Esophagus muscularis mucosa (tissue), 4 donors: ENCODE measurements around the gene SH3YL1. TPM values are rescaled to one million over a fixed set of nuclear protein-coding genes. Genes with fewer than 3 reads are reported as not detected.
A peak's percentile ranks its signal among the peaks of the same experiment; 100 is the strongest.

Source experiments
- DNase-seq: peaks from one replicate; pipeline ENCODE4 v3.0.0-alpha.2; 2017; ENCODE audit errors: extremely low spot score
- H3K27ac ChIP-seq, 4 donors: fragments of 200-600 bp; sonication (generic); replicated peaks in 1 of 4; 1 replicate in 3 of 4; 2 replicates in 1 of 4; pipeline ENCODE4 v1.5.1; 2016 to 2019; ENCODE audit warnings: mild to moderate bottlenecking in 1 of 4
- H3K27me3 ChIP-seq, 4 donors: fragments of 200-600 bp; sonication (generic); one replicate each; pipeline versions ENCODE4 v1.5.1 to v1.6.0; 2016 to 2019
- H3K36me3 ChIP-seq, 4 donors: fragments of 200-600 bp; sonication (generic); one replicate each; pipeline ENCODE4 v1.5.1; 2016 to 2019
- H3K4me1 ChIP-seq, 4 donors: fragments of 200-600 bp; sonication (generic); one replicate each; pipeline ENCODE4 v1.5.1; 2016 to 2019
- H3K4me3 ChIP-seq, 4 donors: fragments of 200-600 bp; sonication (generic); 1 replicate in 2 of 4; 2 replicates in 2 of 4; pipeline ENCODE4 v1.5.1; 2016 to 2019; ENCODE audit warnings: mild to moderate bottlenecking in 4 of 4, moderate library complexity in 1 of 4
- H3K9me3 ChIP-seq, 4 donors: fragments of 200-600 bp; sonication (generic); 1 replicate in 3 of 4; 2 replicates in 1 of 4; pipeline ENCODE4 v1.5.1; 2016 to 2019
- CTCF ChIP-seq, 3 experiments: fragments of 200-600 bp in 2 of 3; fragments of 450-650 bp in 1 of 3; sonication (generic) in 2 of 3; IDR thresholded peaks; one replicate each; pipeline ENCODE4 v1.5.1; 2017 to 2019; ENCODE audit warnings: antibody characterized with exemption in 3 of 3, mild to moderate bottlenecking in 2 of 3, moderate library complexity in 1 of 3
- EP300 ChIP-seq: sonication (generic); formaldehyde crosslinking; IDR thresholded peaks from one replicate; pipeline ENCODE4 v1.6.1; 2017; ENCODE audit warnings: antibody characterized with exemption
- POLR2A ChIP-seq: fragments of 450-650 bp; IDR thresholded peaks from one replicate; pipeline ENCODE4 v1.6.1; 2017; ENCODE audit warnings: antibody characterized with exemption, moderate library complexity, mild to moderate bottlenecking, low read depth
- POLR2AphosphoS5 ChIP-seq, 2 donors: sonication (generic); formaldehyde crosslinking; IDR thresholded peaks; one replicate each; pipeline ENCODE4 v1.6.1; 2017; ENCODE audit warnings: antibody characterized with exemption in 2 of 2
- WGBS: methylation state at CpG from one replicate; pipeline ENCODE4 v1.1.5; 2018; 5-methylcytosine and 5-hydroxymethylcytosine counted together
- intact Hi-C: fragments of 100-400 bp; cut with DNase I; formaldehyde crosslinking; loops from one replicate; pipeline ENCODE4 v1.15.1; 2023
- total RNA-seq, 4 donors: library from RNA; depleted of rRNA; stranded (reverse); fragments of >200 nt; gene quantifications; one replicate each; pipeline versions ENCODE4 v1.1.0 to v1.2.1, GENCODE V29; 2016

Gene SH3YL1
- total RNA-seq, 4 donors from 2014 or later = 15.7 to 20.3 (median 18.2) TPM

GRCh38 chr2:269356-270030 is 5.7 kb upstream of the SH3YL1 start:
- Histone ChIP-seq H3K27ac (no peak overlapping the region), H3K9me3 (no peaks in the 10 kb centered on the region), H3K27me3 (no peaks in the 10 kb centered on the region), H3K4me3 (no peak overlapping the region), H3K4me1 (peaks cover 14 to 32% (median 29%) of the 10 kb centered on the region in 4 donors), H3K36me3 (peaks cover 0 to 26% (median 19%) of the 10 kb centered on the region in 4 donors)
- WGBS = 66% methylated on average over 4 of the region's 4 CpGs
- no peak for DNase-seq
- intact Hi-C loops = no loop called here
- no peak for TF ChIP-seq EP300
- TF ChIP-seq CTCF (IDR thresholded peaks at IDR 0.05) = no peak
- no peak for TF ChIP-seq POLR2AphosphoS5 (IDR thresholded peaks at IDR 0.05)
- no peak for TF ChIP-seq POLR2A

GRCh38 chr2:268323-268722 is 4.5 kb upstream of the SH3YL1 start:
- H3K4me1 ChIP-seq = peaks cover 20 to 42% (median 38%) of the 10 kb centered on the region in 4 donors
- H3K27ac ChIP-seq = no peak overlapping the region

GRCh38 chr2:264493-265468 is 949 bp upstream of the SH3YL1 start, which contains the start of gene ACP1:
TSS of gene ACP1 (plus strand) at chr2:264947. CDS start at chr2:264965, 18 bp downstream.
- Histone ChIP-seq H3K27ac (peak within 1 kb of the TSS; percentile 73 to 78 (median 76)), H3K4me1 (peaks cover 23 to 45% (median 40%) of the 10 kb centered on the region in 4 donors), H3K36me3 (no peaks in the 10 kb centered on the region), H3K4me3 (peak within 1 kb of the TSS; percentile 81 to 93 (median 86)), H3K9me3 (no peaks in the 10 kb centered on the region), H3K27me3 (no peaks in the 10 kb centered on the region)
- intact Hi-C loops = no loop called here
- DNase-seq = peak; percentile 95
- WGBS = under 1% methylated on average over 41 of the region's 73 CpGs
- peak; percentile 58 for TF ChIP-seq POLR2A
- TF ChIP-seq CTCF (IDR thresholded peaks at IDR 0.05) = no peak
- no peak for TF ChIP-seq EP300
- peak; percentile 94 to 95 for TF ChIP-seq POLR2AphosphoS5 (IDR thresholded peaks at IDR 0.05)

More at GRCh38 chr2:268323-268722, 4.5 kb upstream of the SH3YL1 start:
- DNase-seq = peak; percentile 64
- no peak overlapping the region for H3K4me3 ChIP-seq
- H3K36me3 ChIP-seq = peaks cover 0 to 17% (median 14%) of the 10 kb centered on the region in 4 donors
- no peak for TF ChIP-seq EP300
- TF ChIP-seq POLR2A = no peak
- TF ChIP-seq CTCF (IDR thresholded peaks at IDR 0.05) = no peak
- no peak for TF ChIP-seq POLR2AphosphoS5 (IDR thresholded peaks at IDR 0.05)
- H3K27me3 ChIP-seq = no peaks in the 10 kb centered on the region
- intact Hi-C loops = no loop called here
- no peaks in the 10 kb centered on the region for H3K9me3 ChIP-seq

- Histone ChIP-seq H3K36me3 (no peaks in the 10 kb centered on the region), H3K27ac (no peak overlapping the region), H3K4me3 (peak overlapping the region; percentile 81 to 93 (median 86)), H3K9me3 (no peaks in the 10 kb centered on the region), H3K4me1 (peaks cover 23 to 39% (median 37%) of the 10 kb centered on the region in 4 donors), H3K27me3 (no peaks in the 10 kb centered on the region)
- 47% methylated on average over 24 of the region's 42 CpGs for WGBS
- DNase-seq = peak; percentile 21
- intact Hi-C loops = no loop called here
- TF ChIP-seq CTCF (IDR thresholded peaks at IDR 0.05) (no peak), POLR2AphosphoS5 (IDR thresholded peaks at IDR 0.05) (no peak), EP300 (no peak), POLR2A (no peak)
These were observed 652 bp downstream of the SH3YL1 start for GRCh38 chr2:263022-263738.
